HFF-Myc (cell line): ENCODE results near the gene SF3B1.
A peak's percentile ranks its signal among the peaks of the same experiment; 100 is the strongest.
"Not testable (repeated sequence)": the region's sequence is repeated elsewhere in the genome, so short reads cannot be mapped to it uniquely, and the experiment has no call there.

Experiments used
- DNase-seq: peaks from one replicate; pipeline ENCODE4 v3.0.0-alpha.2; 2011; ENCODE audit warnings: low read depth; ENCODE audit errors: extremely low read depth
- H3K4me3 ChIP-seq: replicated peaks from 2 replicates; pipeline ENCODE4 v1.5.1; 2011; ENCODE audit warnings: low read depth, mild to moderate bottlenecking, control low read depth, low read length
- CTCF ChIP-seq: IDR thresholded peaks from 2 replicates; pipeline ENCODE4 v1.5.1; 2012; ENCODE audit warnings: mild to moderate bottlenecking, low read depth, low read length, control low read depth; ENCODE audit errors: missing control alignments

The SF3B1 gene, protein sequence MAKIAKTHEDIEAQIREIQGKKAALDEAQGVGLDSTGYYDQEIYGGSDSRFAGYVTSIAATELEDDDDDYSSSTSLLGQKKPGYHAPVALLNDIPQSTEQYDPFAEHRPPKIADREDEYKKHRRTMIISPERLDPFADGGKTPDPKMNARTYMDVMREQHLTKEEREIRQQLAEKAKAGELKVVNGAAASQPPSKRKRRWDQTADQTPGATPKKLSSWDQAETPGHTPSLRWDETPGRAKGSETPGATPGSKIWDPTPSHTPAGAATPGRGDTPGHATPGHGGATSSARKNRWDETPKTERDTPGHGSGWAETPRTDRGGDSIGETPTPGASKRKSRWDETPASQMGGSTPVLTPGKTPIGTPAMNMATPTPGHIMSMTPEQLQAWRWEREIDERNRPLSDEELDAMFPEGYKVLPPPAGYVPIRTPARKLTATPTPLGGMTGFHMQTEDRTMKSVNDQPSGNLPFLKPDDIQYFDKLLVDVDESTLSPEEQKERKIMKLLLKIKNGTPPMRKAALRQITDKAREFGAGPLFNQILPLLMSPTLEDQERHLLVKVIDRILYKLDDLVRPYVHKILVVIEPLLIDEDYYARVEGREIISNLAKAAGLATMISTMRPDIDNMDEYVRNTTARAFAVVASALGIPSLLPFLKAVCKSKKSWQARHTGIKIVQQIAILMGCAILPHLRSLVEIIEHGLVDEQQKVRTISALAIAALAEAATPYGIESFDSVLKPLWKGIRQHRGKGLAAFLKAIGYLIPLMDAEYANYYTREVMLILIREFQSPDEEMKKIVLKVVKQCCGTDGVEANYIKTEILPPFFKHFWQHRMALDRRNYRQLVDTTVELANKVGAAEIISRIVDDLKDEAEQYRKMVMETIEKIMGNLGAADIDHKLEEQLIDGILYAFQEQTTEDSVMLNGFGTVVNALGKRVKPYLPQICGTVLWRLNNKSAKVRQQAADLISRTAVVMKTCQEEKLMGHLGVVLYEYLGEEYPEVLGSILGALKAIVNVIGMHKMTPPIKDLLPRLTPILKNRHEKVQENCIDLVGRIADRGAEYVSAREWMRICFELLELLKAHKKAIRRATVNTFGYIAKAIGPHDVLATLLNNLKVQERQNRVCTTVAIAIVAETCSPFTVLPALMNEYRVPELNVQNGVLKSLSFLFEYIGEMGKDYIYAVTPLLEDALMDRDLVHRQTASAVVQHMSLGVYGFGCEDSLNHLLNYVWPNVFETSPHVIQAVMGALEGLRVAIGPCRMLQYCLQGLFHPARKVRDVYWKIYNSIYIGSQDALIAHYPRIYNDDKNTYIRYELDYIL

GRCh38 chr2:197434541-197435513, at the start of gene SF3B1:
Gene SF3B1, minus strand, starts transcription at chr2:197435028. Its CDS starts 29 bp downstream, at chr2:197434999.
- H3K4me3 ChIP-seq: peak within 1 kb of the TSS; percentile 99
- peak; percentile 92 for DNase-seq
- TF ChIP-seq CTCF: no peak

GRCh38 chr2:197484248-197484647, 49.4 kb upstream of the SF3B1 start:
- not testable (repeated sequence) for DNase-seq, H3K4me3 ChIP-seq

DNA sequence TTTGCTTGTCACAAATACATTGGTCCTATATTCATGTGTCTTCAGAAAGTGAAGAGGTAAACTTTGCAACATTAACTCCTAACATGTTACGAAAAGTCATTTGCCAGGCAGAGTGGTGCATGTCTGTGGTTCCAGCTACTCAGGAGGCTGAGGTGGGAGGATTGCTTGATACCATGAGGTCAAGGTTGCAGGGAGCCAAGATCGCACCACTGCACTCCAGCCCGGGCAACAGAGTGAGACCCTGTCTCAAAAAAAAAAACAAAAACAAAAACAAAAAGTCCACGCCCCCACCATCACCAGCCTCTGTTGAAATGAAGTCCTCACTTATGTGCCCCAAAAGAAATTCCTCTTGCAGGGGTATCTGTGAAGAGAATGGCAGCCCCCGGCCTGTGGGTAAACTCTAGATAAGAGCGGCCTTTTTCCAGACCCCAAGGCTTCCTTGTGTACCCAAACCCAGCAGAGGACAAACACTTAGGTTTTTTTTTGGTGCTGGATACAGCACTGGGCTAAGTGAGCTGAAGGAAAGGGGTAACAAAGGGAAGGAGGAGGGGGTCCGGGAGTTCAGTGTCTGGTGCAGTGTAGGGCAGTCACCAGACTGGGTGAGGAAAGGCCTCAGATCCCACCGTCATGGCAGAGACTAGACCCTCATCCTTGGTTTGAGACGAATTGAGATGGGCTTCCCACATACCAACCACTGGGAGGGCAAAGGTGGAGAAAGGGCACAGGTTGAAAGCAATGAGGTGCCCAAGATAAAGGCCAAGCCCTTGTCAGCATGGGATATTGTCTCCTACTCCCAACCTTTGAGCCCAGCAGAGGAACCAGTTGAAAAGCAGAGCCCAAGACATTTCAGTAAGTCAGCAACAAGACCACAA, 45.6 kb upstream of the SF3B1 start:
- H3K4me3 ChIP-seq: no peak overlapping the region
- DNase-seq: no peak
- TF ChIP-seq CTCF: no peak

DNA sequence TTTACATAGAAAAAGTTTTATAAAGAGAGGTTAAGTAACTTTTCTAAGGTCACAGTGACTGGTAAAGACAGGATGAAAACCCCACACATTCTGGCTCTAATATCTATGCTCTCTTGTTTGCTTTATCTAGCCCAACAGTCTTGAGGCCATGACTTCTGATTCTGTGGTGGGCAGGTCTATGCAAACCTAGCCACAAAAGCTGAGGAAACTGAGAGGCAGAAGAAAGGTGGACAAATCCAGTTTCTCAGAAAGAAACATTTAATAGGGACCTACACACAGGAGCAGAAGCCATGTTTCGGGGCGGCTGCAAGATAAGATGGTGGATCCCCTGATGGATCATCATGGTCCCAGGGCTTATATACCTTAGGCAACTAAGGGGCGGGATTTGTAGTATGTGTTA, 43.0 kb upstream of the SF3B1 start:
- no peak for TF ChIP-seq CTCF
- H3K4me3 ChIP-seq: no peak overlapping the region
- DNase-seq: no peak

- no peak for TF ChIP-seq CTCF
- no peak for DNase-seq
- no peak overlapping the region for H3K4me3 ChIP-seq
Measured at GRCh38 chr2:197472166-197472565, 37.3 kb upstream of the SF3B1 start.

DNA sequence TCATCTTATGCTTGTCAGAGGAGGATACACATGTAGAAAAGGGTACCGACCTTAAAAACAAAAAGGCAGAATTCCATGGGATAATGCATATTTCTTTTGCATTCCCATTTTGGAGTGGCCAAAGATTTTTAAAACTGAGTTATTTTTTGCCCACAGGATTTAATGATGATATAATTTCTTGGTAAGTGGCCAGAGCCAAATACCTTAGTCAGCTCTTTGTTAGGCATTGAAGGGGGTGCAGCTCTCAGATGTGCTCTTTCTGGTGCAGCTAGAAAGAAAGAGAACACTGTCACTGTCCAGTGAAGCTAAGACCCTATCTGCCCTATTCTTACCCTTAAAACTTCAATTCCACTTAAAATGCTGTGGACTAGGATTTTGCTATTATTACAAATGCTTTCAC, 29.3 kb upstream of the SF3B1 start:
- TF ChIP-seq CTCF: no peak
- DNase-seq: no peak
- no peak overlapping the region for H3K4me3 ChIP-seq
